H9 (cell line): Measurements from ENCODE around the gene GPR157. TPM values are rescaled to one million over a fixed set of nuclear protein-coding genes. Genes with fewer than 3 reads are reported as not detected.

Source experiments
- DNase-seq: peaks from one replicate; pipeline ENCODE4 v3.0.0-alpha.2; 2017
- H2AFZ ChIP-seq: one replicate; pipeline ENCODE4 v1.6.1; 2013; ENCODE audit warnings: mild to moderate bottlenecking, low read length, control low read depth, moderate library complexity
- H2AK5ac ChIP-seq: 2 replicates; pipeline ENCODE4 v1.6.1; 2013; ENCODE audit warnings: low read length, control low read depth, mixed read lengths; ENCODE audit not compliant: insufficient read length
- H2BK120ac ChIP-seq: one replicate; pipeline ENCODE4 v1.6.1; 2013; ENCODE audit warnings: low read depth, mild to moderate bottlenecking, low read length, control low read depth, inconsistent platforms; ENCODE audit not compliant: poor library complexity, severe bottlenecking
- H2BK12ac ChIP-seq: 2 replicates; pipeline ENCODE4 v1.6.1; 2013; ENCODE audit warnings: low read length, control low read depth, mixed read lengths, low read depth; ENCODE audit not compliant: insufficient read length
- H2BK15ac ChIP-seq: 2 replicates; pipeline ENCODE4 v1.6.1; 2013; ENCODE audit warnings: low read depth, low read length, control low read depth
- H2BK20ac ChIP-seq: one replicate; pipeline ENCODE4 v1.6.1; 2013; ENCODE audit warnings: low read depth, mild to moderate bottlenecking, low read length, control low read depth, inconsistent platforms; ENCODE audit not compliant: poor library complexity, severe bottlenecking
- H2BK5ac ChIP-seq: 2 replicates; pipeline ENCODE4 v1.6.1; 2013; ENCODE audit warnings: low read length, control low read depth, mixed read lengths; ENCODE audit not compliant: insufficient read length
- H3K14ac ChIP-seq: 2 replicates; pipeline ENCODE4 v1.6.1; 2013; ENCODE audit warnings: low read length, control low read depth; ENCODE audit not compliant: insufficient read depth
- H3K18ac ChIP-seq: 2 replicates; pipeline ENCODE4 v1.6.1; 2013; ENCODE audit warnings: low read depth, mild to moderate bottlenecking, mixed read lengths, low read length, control low read depth; ENCODE audit not compliant: insufficient read length
- H3K23ac ChIP-seq: 2 replicates; pipeline ENCODE4 v1.6.1; 2013; ENCODE audit warnings: low read length, control low read depth, mixed read lengths, low read depth; ENCODE audit not compliant: insufficient read length
- H3K23me2 ChIP-seq: 2 replicates; pipeline ENCODE4 v1.6.1; 2013; ENCODE audit warnings: low read depth, mild to moderate bottlenecking, mixed read lengths, low read length, control low read depth; ENCODE audit not compliant: insufficient read length, poor library complexity, severe bottlenecking
- H3K27ac ChIP-seq: 2 replicates; pipeline ENCODE4 v1.5.1; 2013; ENCODE audit warnings: low read length, control low read depth, mixed read lengths, low read depth; ENCODE audit not compliant: insufficient read length
- H3K27me3 ChIP-seq: 2 replicates; pipeline ENCODE4 v1.6.1; 2013; ENCODE audit warnings: low read length, control low read depth, inconsistent platforms; ENCODE audit not compliant: insufficient read depth
- H3K4ac ChIP-seq: 2 replicates; pipeline ENCODE4 v1.6.1; 2013; ENCODE audit warnings: low read depth, mild to moderate bottlenecking, control low read depth, inconsistent platforms, low read length, moderate library complexity
- H3K4me1 ChIP-seq: 2 replicates; pipeline ENCODE4 v1.6.1; 2013; ENCODE audit warnings: low read length, control low read depth, inconsistent platforms; ENCODE audit not compliant: insufficient read depth
- H3K4me2 ChIP-seq: 2 replicates; pipeline ENCODE4 v1.6.1; 2013; ENCODE audit warnings: low read length, control low read depth, mixed read lengths; ENCODE audit not compliant: insufficient read length, insufficient read depth
- H3K56ac ChIP-seq: 2 replicates; pipeline ENCODE4 v1.6.1; 2013; ENCODE audit warnings: low read depth, mild to moderate bottlenecking, mixed read lengths, low read length, control low read depth; ENCODE audit not compliant: insufficient read length
- H3K79me1 ChIP-seq: 2 replicates; pipeline ENCODE4 v1.6.1; 2013; ENCODE audit warnings: low read depth, mild to moderate bottlenecking, moderate library complexity, low read length, control low read depth, inconsistent platforms; ENCODE audit not compliant: insufficient read depth, poor library complexity, severe bottlenecking
- H3K79me2 ChIP-seq: 2 replicates; pipeline ENCODE4 v1.6.1; 2013; ENCODE audit warnings: low read length, control low read depth, inconsistent platforms; ENCODE audit not compliant: insufficient read depth
- H3K9ac ChIP-seq: 2 replicates; pipeline ENCODE4 v1.6.1; 2013; ENCODE audit warnings: low read length, control low read depth, mixed read lengths; ENCODE audit not compliant: insufficient read length; ENCODE audit errors: extremely low read depth
- H3K9me3 ChIP-seq: one replicate; pipeline ENCODE4 v1.6.1; 2013; ENCODE audit warnings: low read depth, low read length, inconsistent platforms; ENCODE audit not compliant: control insufficient read depth
- H3T11ph ChIP-seq: one replicate; pipeline ENCODE4 v1.6.1; 2013; ENCODE audit warnings: mild to moderate bottlenecking, low read length, control low read depth, inconsistent platforms
- H4K20me1 ChIP-seq: one replicate; pipeline ENCODE4 v1.6.1; 2013; ENCODE audit not compliant: control insufficient read depth, insufficient read length, insufficient read depth
- H4K5ac ChIP-seq: 2 replicates; pipeline ENCODE4 v1.6.1; 2013; ENCODE audit warnings: low read depth, mild to moderate bottlenecking, mixed read lengths, low read length, control low read depth; ENCODE audit not compliant: insufficient read length
- H4K8ac ChIP-seq: replicated peaks from 2 replicates; pipeline ENCODE4 v1.6.1; 2013; ENCODE audit warnings: low read length, control low read depth, mixed read lengths, low read depth; ENCODE audit not compliant: insufficient read length
- H4K91ac ChIP-seq: 2 replicates; pipeline ENCODE4 v1.6.1; 2013; ENCODE audit warnings: low read depth, mild to moderate bottlenecking, moderate library complexity, mixed read lengths, low read length, control low read depth; ENCODE audit not compliant: insufficient read length
- H3K27ac Mint-ChIP-seq, 3 experiments: 2 replicates in 2 of 3; 3 replicates in 1 of 3; pipeline ENCODE4 v1.8.0; 2020 to 2021; ENCODE audit warnings: mixed read lengths in 3 of 3, mild to moderate bottlenecking in 1 of 3, moderate library complexity in 1 of 3
- H3K27me3 Mint-ChIP-seq: 2 replicates; pipeline ENCODE4 v1.8.0; 2021; ENCODE audit warnings: low read depth, mild to moderate bottlenecking, moderate library complexity, mixed read lengths
- H3K36me3 Mint-ChIP-seq, 3 experiments: 2 replicates in 2 of 3; 3 replicates in 1 of 3; pipeline ENCODE4 v1.8.0; 2020 to 2021; ENCODE audit warnings: low read depth in 3 of 3, mixed read lengths in 3 of 3; ENCODE audit not compliant: insufficient read depth in 1 of 3
- H3K4me1 Mint-ChIP-seq, 2 experiments: 2 replicates each; pipeline ENCODE4 v1.8.0; 2020; ENCODE audit warnings: mixed read lengths in 2 of 2
- H3K4me3 Mint-ChIP-seq, 2 experiments: 2 replicates in 1 of 2; 3 replicates in 1 of 2; pipeline ENCODE4 v1.8.0; 2020 to 2021; ENCODE audit warnings: mild to moderate bottlenecking in 2 of 2, mixed read lengths in 2 of 2, moderate library complexity in 1 of 2
- H3K9me3 Mint-ChIP-seq, 2 experiments: 2 replicates in 1 of 2; 3 replicates in 1 of 2; pipeline ENCODE4 v1.8.0; 2020; ENCODE audit warnings: mild to moderate bottlenecking in 2 of 2, mixed read lengths in 2 of 2, moderate library complexity in 1 of 2
- CTCF ChIP-seq: fragments of 200-600 bp; sonication (generic); conservative IDR thresholded peaks from 3 replicates; pipeline ENCODE4 v1.8.0; 2021; ENCODE audit warnings: antibody characterized with exemption, mild to moderate bottlenecking
- WGBS: extraction: QIAGEN DNeasy Blood & Tissue Kit; methylation state at CpG from one replicate; pipeline ENCODE4 v1.1.7; 2013; ENCODE audit warnings: missing lambda C conversion rate, low lambda C conversion rate, mixed read lengths; ENCODE audit not compliant: insufficient read length; ENCODE audit errors: extremely low coverage; 5-methylcytosine and 5-hydroxymethylcytosine counted together
- total RNA-seq: library from RNA; stranded (reverse); gene quantifications from 2 replicates; pipeline ENCODE4 v1.2.1, GENCODE V29; 2021

Gene GPR157
- total RNA-seq, 1 experiment from 2014 or later = 3.8 TPM

- Histone ChIP-seq H3K79me1 (no peaks in the 10 kb centered on the region), H3K56ac (no peak overlapping the region), H4K91ac (no peak overlapping the region), H3K27ac (no peak overlapping the region), H4K5ac (no peak overlapping the region), H3K9me3 (no peaks in the 10 kb centered on the region), H3K27me3 (no peaks in the 10 kb centered on the region), H3K18ac (no peak overlapping the region), H2AK5ac (no peak overlapping the region), H2BK12ac (no peak overlapping the region), H2BK15ac (no peak overlapping the region), H2BK20ac (no peak overlapping the region), H3K14ac (no peak overlapping the region), H2AFZ (no peak overlapping the region), H3K23ac (no peak overlapping the region), H3K4me1 (peaks cover 3% of the 10 kb centered on the region; the same call in 1 of the 2 replicates), H4K8ac (no peak overlapping the region), H3K9ac (no peak overlapping the region), H2BK120ac (no peak overlapping the region), H3T11ph (no peak overlapping the region), H4K20me1 (no peaks in the 10 kb centered on the region), H3K79me2 (no peaks in the 10 kb centered on the region), H3K4me2 (no peak overlapping the region), H3K23me2 (no peaks in the 10 kb centered on the region), H2BK5ac (no peak overlapping the region), H3K4ac (no peak overlapping the region)
- no CpG with 5 or more reads among the region's 5 CpGs for WGBS
- H3K27ac Mint-ChIP-seq = no peak overlapping the region
- no peak for DNase-seq
- no peak overlapping the region for H3K4me3 Mint-ChIP-seq
- TF ChIP-seq CTCF = no peak
- H3K36me3 Mint-ChIP-seq = peaks cover 0 to 20% (median 3%) of the 10 kb centered on the region in 3 experiments; a peak in 6 of 7 replicates
- peaks cover 5 to 7% of the 10 kb centered on the region in 2 experiments; a peak in 3 of 4 replicates for H3K4me1 Mint-ChIP-seq
- peaks cover 20 to 22% of the 10 kb centered on the region in 2 experiments for H3K9me3 Mint-ChIP-seq
- H3K27me3 Mint-ChIP-seq = peaks cover 5% of the 10 kb centered on the region
These were observed 42.9 kb downstream of the GPR157 start for GRCh38 chr1:9086045-9086444.
